HG03060 (cell line): ENCODE data around the gene PRPS1.
"Not testable (repeated sequence)": the region's sequence is repeated elsewhere in the genome, so short reads cannot be mapped to it uniquely, and the experiment has no call there.

Source experiments
- ATAC-seq: cut with Tn5 transposase; IDR thresholded peaks from one replicate; pipeline ENCODE4 v1.9.1; 2021; ENCODE audit warnings: low read depth, moderate number of reproducible peaks; ENCODE audit not compliant: unreplicated experiment

Gene PRPS1

GRCh38 chrX:107629540-107629909 lies 1.2 kb downstream of the PRPS1 start:
- ATAC-seq: no peak

- no peak for ATAC-seq
These were observed 1.9 kb downstream of the PRPS1 start for GRCh38 chrX:107630031-107630689.

DNA sequence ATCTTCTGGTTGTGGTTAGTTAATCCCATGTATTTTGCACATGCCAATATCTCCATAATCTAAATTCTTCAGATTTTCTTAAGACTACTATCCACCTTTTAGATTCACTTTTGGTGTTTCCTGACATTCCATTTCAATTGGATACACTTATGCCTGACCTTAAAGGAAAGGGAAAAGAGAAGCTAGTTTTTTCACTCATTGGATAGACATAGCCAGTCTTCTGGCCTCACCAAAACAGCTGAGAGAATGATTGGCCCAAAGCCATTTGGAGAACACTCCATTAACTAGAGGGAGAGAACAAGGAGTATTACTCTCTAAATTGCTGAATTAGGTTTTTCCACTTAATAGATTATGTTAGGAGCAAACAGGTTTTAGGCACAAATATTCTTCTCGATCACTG lies 4.0 kb downstream of the PRPS1 start:
- no peak for ATAC-seq

DNA sequence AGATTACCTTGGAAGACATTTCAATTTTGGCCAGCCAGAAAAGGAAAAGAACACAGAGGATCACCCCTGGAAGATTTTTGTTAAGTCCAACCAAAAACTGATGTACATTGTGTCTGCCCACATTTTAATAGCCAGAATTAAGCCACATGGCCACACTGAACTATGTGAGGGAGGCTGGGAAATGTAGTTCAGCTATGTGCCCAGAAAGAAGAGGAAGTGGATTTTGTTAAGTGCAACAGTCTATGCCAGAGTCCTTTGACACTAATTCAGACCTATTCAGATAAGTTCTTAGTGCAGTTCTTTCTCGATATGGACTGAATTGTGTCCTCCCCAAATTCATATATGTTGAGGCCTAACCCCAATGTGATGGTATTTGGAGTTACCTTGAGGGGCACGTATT lies 18.4 kb downstream of the PRPS1 start:
- no peak for ATAC-seq

- ATAC-seq: no peak
These were observed 20.0 kb downstream of the PRPS1 start for GRCh38 chrX:107648332-107648731.

DNA sequence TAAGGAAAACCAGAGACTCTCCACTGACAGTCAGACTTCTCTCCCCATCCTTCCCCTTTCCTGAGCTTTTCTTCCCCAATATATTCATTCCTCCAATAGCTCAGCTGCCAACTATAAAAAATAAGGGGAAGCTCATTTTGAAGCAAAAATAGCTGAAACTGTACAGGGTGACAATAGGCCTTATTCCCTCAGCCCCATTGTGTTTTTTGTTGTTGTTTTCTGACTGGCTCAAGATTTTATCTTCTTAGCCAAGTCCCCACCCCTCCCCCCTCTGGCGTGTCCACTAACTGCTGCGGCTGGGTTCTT lies 26.2 kb downstream of the PRPS1 start:
- ATAC-seq: no peak

- ATAC-seq: no peak
These were observed 26.8 kb downstream of the PRPS1 start for GRCh38 chrX:107654872-107655761.

GRCh38 chrX:107656978-107657377 lies 28.7 kb downstream of the PRPS1 start:
- no peak for ATAC-seq

DNA sequence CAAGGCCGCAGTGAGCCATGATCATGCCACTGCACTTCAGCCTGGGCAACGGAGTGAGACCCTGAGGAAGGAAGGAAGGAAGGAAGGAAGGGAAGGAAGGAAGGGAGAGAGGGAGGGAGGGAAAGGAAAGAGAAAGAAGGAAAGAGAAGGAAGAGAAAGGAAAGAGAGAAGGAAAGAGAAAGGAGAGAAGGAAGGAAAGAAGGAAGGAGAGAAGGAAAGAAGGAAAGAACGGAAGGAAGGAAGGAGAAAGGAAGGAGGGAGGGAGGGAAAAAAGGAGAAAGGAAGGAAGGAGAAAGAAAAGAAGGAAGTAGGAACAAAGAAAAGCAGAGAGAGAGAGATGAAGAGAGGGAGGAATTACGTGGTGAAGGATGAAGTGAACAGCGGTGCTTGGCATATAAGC lies 30.4 kb downstream of the PRPS1 start:
- ATAC-seq: no peak

DNA sequence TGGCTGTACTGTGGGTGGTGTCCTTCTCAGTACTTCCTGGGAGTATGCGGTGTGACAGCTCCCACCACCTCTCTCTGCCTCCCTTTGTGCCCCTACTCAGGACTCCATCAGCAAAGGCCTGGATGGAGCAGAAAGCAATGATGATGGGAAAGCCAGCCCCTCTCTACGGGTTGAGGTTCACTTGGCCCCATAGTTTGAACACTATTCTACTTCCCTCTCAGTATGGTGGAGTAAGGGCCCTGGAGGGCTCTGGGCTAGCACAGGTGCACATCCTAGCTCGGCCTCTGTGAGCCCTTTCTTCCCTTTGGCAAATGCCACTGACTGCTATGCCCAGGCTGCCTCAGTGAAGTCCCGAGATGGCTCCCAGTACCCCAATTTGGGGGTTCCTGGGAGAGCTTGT lies 31.0 kb downstream of the PRPS1 start:
- no peak for ATAC-seq

GRCh38 chrX:107659768-107660167 lies 31.5 kb downstream of the PRPS1 start:
- ATAC-seq: no peak

DNA sequence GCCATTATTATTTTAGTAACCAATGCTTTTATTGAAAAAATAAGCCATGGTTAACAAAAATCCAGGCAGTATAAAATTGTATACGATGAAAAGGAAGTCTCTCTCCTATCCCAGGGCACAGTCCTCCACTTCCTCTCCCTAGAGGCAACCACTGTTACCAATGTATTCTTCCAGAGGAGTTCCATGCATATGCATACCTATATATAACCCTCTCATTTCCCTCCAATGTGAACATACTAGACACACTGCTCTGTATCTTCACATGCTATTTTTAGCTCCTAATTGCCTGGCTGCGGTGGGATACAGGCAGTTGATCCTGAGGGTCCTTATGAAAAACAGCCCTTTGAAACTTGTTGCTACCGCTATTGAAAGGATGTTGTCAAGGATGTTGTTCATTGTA lies 33.8 kb downstream of the PRPS1 start:
- no peak for ATAC-seq

GRCh38 chrX:107662824-107663223 lies 34.5 kb downstream of the PRPS1 start:
- no peak for ATAC-seq

DNA sequence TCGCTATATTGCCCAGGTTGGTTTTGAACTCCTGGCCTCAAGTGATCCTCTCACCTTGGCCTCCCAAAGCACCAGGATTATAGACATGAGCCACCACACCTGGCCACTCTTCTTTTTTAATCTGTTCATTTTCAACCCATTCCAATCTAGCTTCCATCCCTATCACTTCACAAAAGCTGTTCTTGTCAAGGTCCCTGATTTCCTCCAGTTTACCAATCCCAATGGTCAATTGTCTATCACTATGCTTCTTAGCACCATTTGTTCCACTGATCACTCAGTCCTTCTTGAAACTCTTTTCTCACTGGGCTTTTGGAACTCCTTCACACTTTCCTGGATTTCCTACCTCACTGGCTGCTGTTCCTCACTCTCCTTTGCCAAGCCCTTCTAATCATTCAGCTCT lies 38.6 kb downstream of the PRPS1 start:
- ATAC-seq: no peak

DNA sequence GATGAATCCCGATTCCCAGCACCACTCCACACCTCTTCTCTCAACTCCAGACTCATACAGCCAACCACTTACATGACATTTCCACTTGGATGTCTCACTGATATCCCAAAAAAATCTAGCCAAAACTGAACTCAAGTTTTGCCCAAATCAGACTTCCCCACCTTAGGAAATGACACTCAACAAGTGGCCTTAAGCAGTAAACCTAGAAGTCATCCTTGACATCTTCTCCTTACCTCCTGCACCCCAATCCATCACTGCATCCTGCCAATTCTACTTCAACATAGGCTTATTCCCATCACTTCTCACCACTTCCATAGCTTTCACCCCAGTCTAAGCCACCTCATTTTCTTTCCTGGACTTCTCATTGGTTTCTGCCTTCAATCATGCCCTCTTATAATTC lies 39.1 kb downstream of the PRPS1 start:
- no peak for ATAC-seq

- ATAC-seq: not testable (repeated sequence)
These were observed 40.4 kb downstream of the PRPS1 start for GRCh38 chrX:107668710-107669109.

DNA sequence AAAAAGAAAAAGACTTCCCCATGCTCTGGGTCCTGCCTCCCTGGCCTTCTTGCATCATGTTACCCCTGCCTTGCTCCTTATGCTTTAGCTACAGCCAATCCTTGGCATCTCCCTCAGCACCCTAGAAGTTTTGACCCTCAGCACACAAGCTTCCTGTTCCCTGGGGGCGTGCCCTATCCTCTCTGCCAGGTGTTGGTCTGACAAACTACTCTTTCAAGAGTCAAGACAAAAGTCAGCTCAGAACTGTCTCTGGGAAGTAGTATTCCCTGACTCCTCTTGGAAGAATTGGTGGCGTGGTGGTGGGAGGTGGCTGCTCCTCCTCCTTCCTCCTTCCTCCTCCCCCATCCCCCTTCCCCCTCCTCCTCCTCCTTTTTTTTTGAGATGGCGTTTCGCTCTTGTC lies 41.0 kb downstream of the PRPS1 start:
- ATAC-seq: no peak

GRCh38 chrX:107669885-107670628 lies 41.7 kb downstream of the PRPS1 start:
- no peak for ATAC-seq

DNA sequence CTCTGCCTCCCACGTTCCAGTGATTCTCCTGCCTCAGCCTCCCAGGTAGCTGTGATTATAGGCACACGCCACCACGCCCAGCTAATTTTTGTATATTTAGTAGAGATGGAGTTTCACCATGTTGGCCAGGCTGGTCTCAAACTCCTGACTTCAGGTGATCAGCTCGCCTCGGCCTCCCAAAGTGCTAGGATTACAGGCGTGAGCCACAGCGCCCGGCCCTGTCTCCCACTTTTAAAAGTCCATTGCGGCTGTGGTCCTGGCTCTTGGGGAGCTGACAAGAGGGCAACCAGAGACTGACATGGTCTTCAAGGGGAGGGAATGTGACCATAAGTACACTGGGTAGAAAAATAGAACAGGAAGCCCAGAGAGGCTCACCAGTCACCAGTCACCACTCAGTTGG lies 42.9 kb downstream of the PRPS1 start:
- not testable (repeated sequence) for ATAC-seq

DNA sequence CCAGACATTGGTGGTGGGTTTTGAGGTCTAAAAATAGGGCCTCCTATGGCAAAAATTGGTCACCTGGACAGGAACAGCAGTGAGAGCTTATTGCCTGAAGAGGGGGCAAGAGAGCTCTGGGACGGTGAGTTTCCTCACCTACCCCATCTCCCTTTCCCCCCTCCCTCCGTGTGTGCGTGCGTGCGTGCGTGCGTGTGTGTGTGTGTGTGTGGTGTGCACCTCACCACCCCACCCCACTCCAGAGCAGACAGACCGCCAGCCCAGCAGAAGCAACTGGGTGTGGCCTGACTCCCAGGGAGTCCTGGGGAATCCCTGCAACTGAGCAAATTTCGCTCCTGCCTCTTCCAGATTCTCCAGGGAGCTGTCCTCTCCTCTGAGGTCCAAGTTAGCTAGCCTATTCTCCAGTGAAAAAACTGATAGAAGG lies 44.7 kb downstream of the PRPS1 start:
- no peak for ATAC-seq

DNA sequence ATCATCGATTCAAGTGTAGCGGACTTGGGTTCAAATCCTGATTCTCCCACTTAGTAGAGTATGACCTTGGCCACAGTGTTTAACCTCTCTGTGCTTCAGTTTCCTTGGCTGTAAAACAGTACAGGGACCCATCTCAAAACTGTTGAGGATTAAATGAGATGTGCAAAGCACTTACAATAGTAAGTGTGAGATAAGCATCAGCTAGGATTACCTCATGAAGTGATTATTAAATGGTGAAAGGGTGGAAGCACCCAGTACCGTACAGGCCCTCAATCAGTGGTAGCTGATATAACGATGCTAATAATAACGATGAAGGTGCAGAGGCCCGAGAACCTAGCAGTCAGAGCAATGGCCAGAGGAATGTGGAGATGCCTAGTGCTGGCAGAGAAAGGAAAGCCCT lies 45.1 kb downstream of the PRPS1 start:
- no peak for ATAC-seq
